Breast epithelium (tissue), 4 donors: ENCODE measurements around the gene CENPS. TPM values are rescaled to one million over a fixed set of nuclear protein-coding genes. Genes with fewer than 3 reads are reported as not detected.

ENCODE experiments used
- DNase-seq, 2 donors: peaks; one replicate each; pipeline ENCODE4 v3.0.0-alpha.2; 2019; ENCODE audit warnings: low spot score in 2 of 2
- H3K27ac ChIP-seq, 2 donors: fragments of 200-600 bp; sonication (generic) in 1 of 2; one replicate each; pipeline ENCODE4 v1.5.1; 2016 to 2019; ENCODE audit warnings: mild to moderate bottlenecking in 1 of 2
- H3K27me3 ChIP-seq, 2 donors: fragments of 200-600 bp; sonication (generic) in 1 of 2; one replicate each; pipeline versions ENCODE4 v1.5.1 to v1.6.0; 2017 to 2019; ENCODE audit warnings: control low read depth in 1 of 2, mild to moderate bottlenecking in 1 of 2
- H3K36me3 ChIP-seq: fragments of 200-600 bp; one replicate; pipeline ENCODE4 v1.5.1; 2019
- H3K4me1 ChIP-seq, 2 donors: fragments of 200-600 bp; sonication (generic); one replicate each; pipeline ENCODE4 v1.5.1; 2016 to 2019; ENCODE audit warnings: control low read depth in 1 of 2
- H3K4me3 ChIP-seq, 3 donors: fragments of 200-600 bp; sonication (generic); 1 replicate in 2 of 3; 2 replicates in 1 of 3; pipeline ENCODE4 v1.5.1; 2016 to 2019; ENCODE audit warnings: mild to moderate bottlenecking in 3 of 3, moderate library complexity in 2 of 3
- H3K9me3 ChIP-seq, 2 donors: fragments of 200-600 bp; sonication (generic) in 1 of 2; one replicate each; pipeline ENCODE4 v1.5.1; 2016 to 2019; ENCODE audit warnings: control low read depth in 1 of 2
- POLR2A ChIP-seq: fragments of 450-650 bp; IDR thresholded peaks from one replicate; pipeline ENCODE4 v1.6.1; 2016; ENCODE audit warnings: antibody characterized with exemption, mild to moderate bottlenecking, moderate library complexity
- POLR2AphosphoS5 ChIP-seq, 3 donors: sonication (generic); formaldehyde crosslinking; IDR thresholded peaks; one replicate each; pipeline ENCODE4 v1.6.1; 2017; ENCODE audit warnings: antibody characterized with exemption in 3 of 3
- intact Hi-C: fragments of 100-400 bp; cut with DNase I; formaldehyde crosslinking; loops from one replicate; pipeline ENCODE4 v1.15.1; 2023; ENCODE audit warnings: low total_unique reads
- total RNA-seq, 3 donors: library from RNA; depleted of rRNA; stranded (reverse); fragments of >200 nt; gene quantifications; one replicate each; pipeline ENCODE4 v1.1.0, GENCODE V29; 2016
- TF ChIP-seq, protein P1 (sequence below), 3 donors: fragments of 450-650 bp; IDR thresholded peaks; one replicate each; pipeline ENCODE4 v1.5.1; 2016 to 2017; ENCODE audit warnings: antibody characterized with exemption in 3 of 3, mild to moderate bottlenecking in 3 of 3, moderate library complexity in 3 of 3

CENPS gene
- total RNA-seq, 3 donors from 2014 or later = 5.9 to 8.8 (median 5.9) TPM

DNA sequence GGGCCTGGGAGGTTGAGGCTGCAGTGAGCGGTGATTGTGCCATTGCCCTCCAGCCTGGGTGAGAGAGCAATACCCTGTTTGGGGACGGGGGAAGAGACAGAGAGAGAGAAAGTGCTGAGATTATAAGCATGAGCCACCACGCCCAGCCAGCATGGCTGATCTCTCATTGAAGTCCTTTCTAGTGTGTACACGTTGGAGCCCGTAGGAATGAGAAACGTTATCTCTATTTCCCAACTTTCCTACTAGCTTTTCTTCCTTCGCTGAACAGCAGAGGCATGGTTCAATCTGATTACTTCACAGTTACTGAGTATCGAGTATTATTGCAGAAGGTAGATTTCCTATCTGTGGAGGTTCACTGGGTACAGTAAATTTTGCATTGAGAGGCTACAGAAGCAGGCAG lies 49.1 kb downstream of the CENPS start:
- TF ChIP-seq POLR2A (no peak), POLR2AphosphoS5 (IDR thresholded peaks at IDR 0.05) (no peak)
- TF ChIP-seq, protein P1, sequence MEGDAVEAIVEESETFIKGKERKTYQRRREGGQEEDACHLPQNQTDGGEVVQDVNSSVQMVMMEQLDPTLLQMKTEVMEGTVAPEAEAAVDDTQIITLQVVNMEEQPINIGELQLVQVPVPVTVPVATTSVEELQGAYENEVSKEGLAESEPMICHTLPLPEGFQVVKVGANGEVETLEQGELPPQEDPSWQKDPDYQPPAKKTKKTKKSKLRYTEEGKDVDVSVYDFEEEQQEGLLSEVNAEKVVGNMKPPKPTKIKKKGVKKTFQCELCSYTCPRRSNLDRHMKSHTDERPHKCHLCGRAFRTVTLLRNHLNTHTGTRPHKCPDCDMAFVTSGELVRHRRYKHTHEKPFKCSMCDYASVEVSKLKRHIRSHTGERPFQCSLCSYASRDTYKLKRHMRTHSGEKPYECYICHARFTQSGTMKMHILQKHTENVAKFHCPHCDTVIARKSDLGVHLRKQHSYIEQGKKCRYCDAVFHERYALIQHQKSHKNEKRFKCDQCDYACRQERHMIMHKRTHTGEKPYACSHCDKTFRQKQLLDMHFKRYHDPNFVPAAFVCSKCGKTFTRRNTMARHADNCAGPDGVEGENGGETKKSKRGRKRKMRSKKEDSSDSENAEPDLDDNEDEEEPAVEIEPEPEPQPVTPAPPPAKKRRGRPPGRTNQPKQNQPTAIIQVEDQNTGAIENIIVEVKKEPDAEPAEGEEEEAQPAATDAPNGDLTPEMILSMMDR (IDR thresholded peaks at IDR 0.05) = no peak
- Histone ChIP-seq H3K4me1 (peaks cover 0 to 7% of the 10 kb centered on the region in 2 donors), H3K4me3 (no peak overlapping the region), H3K36me3 (no peaks in the 10 kb centered on the region), H3K9me3 (no peaks in the 10 kb centered on the region), H3K27ac (no peak overlapping the region), H3K27me3 (no peaks in the 10 kb centered on the region)
- intact Hi-C loops = no loop called here
- DNase-seq = no peak

DNA sequence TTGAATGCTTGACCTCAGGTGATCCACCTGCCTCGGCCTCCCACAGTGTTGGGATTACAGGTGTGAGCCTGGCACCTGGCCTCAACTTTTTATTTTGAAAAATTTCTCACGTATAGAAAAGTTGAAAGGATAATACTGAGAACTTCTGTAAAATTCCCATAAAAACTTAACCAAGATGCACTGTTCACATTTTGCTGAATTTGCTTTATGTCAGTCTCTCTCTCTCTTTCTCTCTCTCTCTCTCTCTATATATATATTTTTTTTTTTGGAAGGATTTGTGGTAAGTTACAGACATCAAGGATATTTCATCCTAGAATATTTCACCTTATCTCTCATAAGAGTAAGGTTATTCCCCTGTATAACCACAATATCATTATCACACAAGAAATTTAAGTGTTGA lies 50.4 kb downstream of the CENPS start:
- H3K27me3 ChIP-seq = no peaks in the 10 kb centered on the region
- H3K4me3 ChIP-seq = no peak overlapping the region
- no peaks in the 10 kb centered on the region for H3K36me3 ChIP-seq
- no peak for DNase-seq
- TF ChIP-seq, protein P1 (IDR thresholded peaks at IDR 0.05) = no peak
- no peak for TF ChIP-seq POLR2A
- TF ChIP-seq POLR2AphosphoS5 (IDR thresholded peaks at IDR 0.05) = no peak
- H3K4me1 ChIP-seq = peaks cover 0 to 7% of the 10 kb centered on the region in 2 donors
- intact Hi-C loops = no loop called here
- H3K27ac ChIP-seq = no peak overlapping the region
- H3K9me3 ChIP-seq = no peaks in the 10 kb centered on the region

DNA sequence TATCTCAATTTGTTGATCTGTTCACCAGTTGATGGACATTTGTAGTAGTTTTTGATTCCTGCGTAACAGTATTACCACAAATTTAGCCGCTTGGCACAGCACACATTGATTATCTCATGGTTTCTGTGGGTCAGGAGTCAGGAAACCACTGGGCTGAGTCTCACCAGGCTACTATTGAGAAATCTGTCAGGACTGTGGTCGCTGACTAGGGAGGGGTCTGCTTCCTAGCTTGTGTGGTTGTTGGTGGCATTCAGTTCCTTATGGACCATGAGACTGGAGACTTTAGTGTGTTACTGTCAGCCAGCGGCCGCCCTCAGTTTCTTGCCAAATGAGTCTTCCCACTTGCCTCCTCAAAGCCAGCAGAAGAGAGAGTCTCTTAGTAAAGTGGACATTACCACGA lies 54.3 kb downstream of the CENPS start:
- H3K9me3 ChIP-seq = no peaks in the 10 kb centered on the region
- intact Hi-C loops = no loop called here

DNA sequence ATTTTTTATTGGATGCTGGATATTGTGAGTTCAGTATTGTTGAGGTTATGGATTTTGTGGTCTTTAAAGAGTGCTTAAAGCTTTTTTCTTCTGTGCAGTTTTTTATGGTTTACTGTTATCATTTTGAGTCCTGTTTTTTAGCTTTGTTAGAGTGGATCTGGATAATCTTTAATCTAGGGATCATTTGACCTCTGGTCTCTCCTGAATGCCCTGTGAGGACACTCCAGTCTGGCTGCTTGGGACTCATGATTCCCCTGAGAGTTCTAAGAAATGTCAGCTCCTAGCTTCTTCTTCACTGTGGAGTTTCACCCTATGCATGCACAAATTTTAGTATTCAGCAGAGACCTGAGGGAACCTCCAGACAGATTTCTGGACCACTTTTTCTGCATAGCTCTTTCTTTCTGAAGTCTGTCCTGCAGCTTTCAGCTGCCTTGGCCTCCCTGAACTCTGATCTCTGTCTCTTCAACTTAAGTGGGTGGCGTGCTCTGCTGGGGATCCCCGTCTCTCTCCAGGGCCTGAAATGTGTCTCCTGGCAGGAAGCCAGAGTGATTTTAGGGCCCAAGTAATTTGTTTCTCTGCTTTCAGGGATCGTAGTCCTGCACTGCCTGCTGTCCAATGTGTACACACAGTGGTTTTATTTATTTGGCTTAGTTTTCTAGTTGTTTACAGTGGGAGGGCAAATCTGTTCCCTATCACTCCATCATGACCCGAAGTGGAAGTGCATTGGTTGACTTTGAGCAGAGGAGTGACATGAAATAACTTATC lies 59.2 kb downstream of the CENPS start:
- Histone ChIP-seq H3K4me1 (no peaks in the 10 kb centered on the region), H3K27me3 (no peaks in the 10 kb centered on the region), H3K36me3 (no peaks in the 10 kb centered on the region), H3K4me3 (no peak overlapping the region), H3K9me3 (no peaks in the 10 kb centered on the region), H3K27ac (no peak overlapping the region)
- intact Hi-C loops = no loop called here
- TF ChIP-seq POLR2A (no peak), POLR2AphosphoS5 (IDR thresholded peaks at IDR 0.05) (no peak)
- TF ChIP-seq, protein P1 (IDR thresholded peaks at IDR 0.05) = no peak
- DNase-seq = no peak

More for the DNA sequence above, 54.3 kb downstream of the CENPS start:
- no peak overlapping the region for H3K4me3 ChIP-seq
- no peaks in the 10 kb centered on the region for H3K27me3 ChIP-seq
- no peaks in the 10 kb centered on the region for H3K4me1 ChIP-seq
- no peak overlapping the region for H3K27ac ChIP-seq
- no peak for DNase-seq
- no peak for TF ChIP-seq POLR2A
- TF ChIP-seq POLR2AphosphoS5 (IDR thresholded peaks at IDR 0.05) = no peak
- TF ChIP-seq, protein P1 (IDR thresholded peaks at IDR 0.05) = no peak
- H3K36me3 ChIP-seq = no peaks in the 10 kb centered on the region

DNA sequence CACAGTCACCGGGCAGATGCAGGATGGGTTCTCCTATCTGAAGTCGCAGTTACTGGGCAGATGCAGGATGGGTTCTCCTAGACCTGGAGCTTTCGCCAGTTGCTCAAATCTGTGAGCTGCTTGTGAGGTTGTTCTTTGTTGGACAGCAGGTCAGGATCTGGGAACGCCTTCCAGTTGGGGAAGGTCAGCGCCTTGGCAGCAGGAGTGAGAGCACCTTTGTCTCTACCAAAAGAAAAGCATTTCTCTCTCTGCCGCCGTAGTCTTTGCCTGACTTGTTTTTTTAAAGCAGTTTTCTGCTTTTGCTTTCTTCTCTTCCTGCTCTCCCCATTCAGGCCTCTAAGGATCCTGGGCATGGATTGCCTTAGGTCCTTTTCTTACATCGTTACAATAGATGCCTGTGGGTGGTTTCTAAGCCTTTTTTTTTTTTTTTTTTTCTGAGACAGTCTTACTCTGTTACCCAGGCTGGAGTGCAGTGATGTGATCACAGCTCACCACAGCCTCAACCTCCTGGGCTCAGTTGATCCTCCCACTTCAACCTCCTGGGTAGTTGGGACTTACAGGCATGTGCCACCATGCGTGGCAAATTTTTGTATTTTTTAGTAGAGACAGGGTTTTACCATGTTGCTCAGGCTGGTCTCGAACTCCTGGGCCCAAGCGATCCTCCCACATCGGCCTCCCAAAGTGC lies 60.2 kb downstream of the CENPS start:
- no peak for TF ChIP-seq POLR2AphosphoS5 (IDR thresholded peaks at IDR 0.05)
- no peak for TF ChIP-seq POLR2A
- Histone ChIP-seq H3K27me3 (no peaks in the 10 kb centered on the region), H3K36me3 (no peaks in the 10 kb centered on the region), H3K27ac (peak overlapping the region in 1 of 2 donors; percentile 29), H3K4me1 (peaks cover 7 to 8% of the 10 kb centered on the region in 2 donors), H3K4me3 (no peak overlapping the region), H3K9me3 (no peaks in the 10 kb centered on the region)
- intact Hi-C loops = no loop called here
- no peak for DNase-seq

Other genes starting within 250 kb of the CENPS start
- 10 to 100 TPM; 42.6 to 45.7 (median 43.5) TPM for gene KIF1B, start 219.9 kb upstream of the CENPS start, total RNA-seq
- 100 to 1,000 TPM in 2 of 3 donors, 10 to 100 TPM in 1; 85.6 to 211 (median 101) TPM for gene PGD, start 31.4 kb upstream of the CENPS start, total RNA-seq
- under 1 TPM in 2 of 3 donors, not detected in 1; 0.29 to 0.64 TPM for gene CORT, start 19.6 kb downstream of the CENPS start, total RNA-seq
- 10 to 100 TPM; 19.7 to 22.8 (median 21.3) TPM for gene DFFA, start 42.1 kb downstream of the CENPS start, total RNA-seq
- gene PEX14, start 44.5 kb downstream of the CENPS start, total RNA-seq = 10 to 100 TPM; 12.5 to 16.1 (median 14.8) TPM